ENCODE measurements around the gene MPP3. TPM values are rescaled to one million over a fixed set of nuclear protein-coding genes. Genes with fewer than 3 reads are reported as not detected.

Gene MPP3
- polyA plus RNA-seq, 3 donors from 2014 or later: not detected

- Mint-ChIP-seq H3K4me1 (peaks cover 10 to 12% of the 10 kb centered on the region in 2 donors), H3K36me3 (no peaks in the 10 kb centered on the region), H3K9me3 (no peaks in the 10 kb centered on the region), H3K4me3 (no peak overlapping the region), H3K27ac (peak overlapping the region in 1 of 6 donors; percentile 80), H3K27me3 (ENCODE audit: low read depth in 3 of 3) (peaks cover 14 to 27% (median 17%) of the 10 kb centered on the region in 3 donors)
- DNase-seq: peak; percentile 82 to 85 (median 85)
Observed at GRCh38 chr17:43760254-43760852, 72.6 kb downstream of the MPP3 start.

GRCh38 chr17:43759836-43760235, 73.1 kb downstream of the MPP3 start:
- H3K9me3 Mint-ChIP-seq: no peaks in the 10 kb centered on the region
- peaks cover 11 to 12% of the 10 kb centered on the region in 2 donors for H3K4me1 Mint-ChIP-seq
- no peak overlapping the region for H3K4me3 Mint-ChIP-seq
- peaks cover 14 to 23% (median 17%) of the 10 kb centered on the region in 3 donors for H3K27me3 Mint-ChIP-seq (ENCODE audit: low read depth in 3 of 3)
- no peaks in the 10 kb centered on the region for H3K36me3 Mint-ChIP-seq
- no peak overlapping the region for H3K27ac Mint-ChIP-seq
- no peak for DNase-seq

- Mint-ChIP-seq H3K4me1 (peaks cover 23 to 24% of the 10 kb centered on the region in 2 donors), H3K4me3 (no peak within 1 kb of the TSS), H3K27ac (peak within 1 kb of the TSS in 1 of 6 donors; percentile 59), H3K27me3 (ENCODE audit: low read depth in 3 of 3) (peaks cover 17 to 29% (median 18%) of the 10 kb centered on the region in 3 donors), H3K9me3 (no peaks in the 10 kb centered on the region), H3K36me3 (no peaks in the 10 kb centered on the region)
- no peak for DNase-seq
Observed at GRCh38 chr17:43758497-43759174, 74.3 kb downstream of the MPP3 start, which contains the start of gene SOST. Gene SOST (minus strand): TSS chr17:43758791. CDS start chr17:43758741, 50 bp downstream.

GRCh38 chr17:43758086-43758485, 74.9 kb downstream of the MPP3 start:
- DNase-seq: no peak
- H3K4me1 Mint-ChIP-seq: peaks cover 28 to 29% of the 10 kb centered on the region in 2 donors
- H3K27ac Mint-ChIP-seq: no peak overlapping the region
- H3K4me3 Mint-ChIP-seq: no peak overlapping the region
- H3K27me3 Mint-ChIP-seq (ENCODE audit: low read depth in 3 of 3): peaks cover 21 to 34% (median 21%) of the 10 kb centered on the region in 3 donors
- H3K9me3 Mint-ChIP-seq: no peaks in the 10 kb centered on the region
- H3K36me3 Mint-ChIP-seq: peaks cover 0 to 3% (median 0%) of the 10 kb centered on the region in 3 donors

- peak overlapping the region in 1 of 5 donors; percentile 35 for H3K4me3 Mint-ChIP-seq
- peaks cover 35 to 36% of the 10 kb centered on the region in 2 donors for H3K4me1 Mint-ChIP-seq
- peaks cover 0 to 4% (median 0%) of the 10 kb centered on the region in 3 donors for H3K36me3 Mint-ChIP-seq
- no peaks in the 10 kb centered on the region for H3K9me3 Mint-ChIP-seq
- DNase-seq: no peak
- H3K27me3 Mint-ChIP-seq (ENCODE audit: low read depth in 3 of 3): peaks cover 21 to 36% (median 25%) of the 10 kb centered on the region in 3 donors
- H3K27ac Mint-ChIP-seq: no peak overlapping the region
Observed at GRCh38 chr17:43757171-43757660, 75.7 kb downstream of the MPP3 start.

GRCh38 chr17:43756201-43756600, 76.7 kb downstream of the MPP3 start:
- H3K4me3 Mint-ChIP-seq: peak overlapping the region in 4 of 5 donors; percentile 25 to 77 (median 47)
- H3K4me1 Mint-ChIP-seq: peaks cover 35 to 36% of the 10 kb centered on the region in 2 donors
- DNase-seq: no peak
- H3K9me3 Mint-ChIP-seq: no peaks in the 10 kb centered on the region
- peaks cover 0 to 4% (median 0%) of the 10 kb centered on the region in 3 donors for H3K36me3 Mint-ChIP-seq
- H3K27me3 Mint-ChIP-seq (ENCODE audit: low read depth in 3 of 3): peaks cover 22 to 38% (median 26%) of the 10 kb centered on the region in 3 donors
- H3K27ac Mint-ChIP-seq: peak overlapping the region in 2 of 6 donors; percentile 40 to 49

- DNase-seq: peak; percentile 50 to 59 (median 56)
- Mint-ChIP-seq H3K27me3 (ENCODE audit: low read depth in 3 of 3) (peaks cover 23 to 42% (median 26%) of the 10 kb centered on the region in 3 donors), H3K27ac (peak overlapping the region in 1 of 6 donors; percentile 49), H3K9me3 (no peaks in the 10 kb centered on the region), H3K36me3 (peaks cover 0 to 4% (median 0%) of the 10 kb centered on the region in 3 donors), H3K4me1 (peaks cover 35 to 36% of the 10 kb centered on the region in 2 donors), H3K4me3 (peak overlapping the region; percentile 36 to 77 (median 58))
Observed at GRCh38 chr17:43755389-43755875, 77.5 kb downstream of the MPP3 start.

GRCh38 chr17:43754947-43755346, 78.0 kb downstream of the MPP3 start:
- H3K27me3 Mint-ChIP-seq (ENCODE audit: low read depth in 3 of 3): peaks cover 24 to 39% (median 25%) of the 10 kb centered on the region in 3 donors
- peaks cover 35 to 36% of the 10 kb centered on the region in 2 donors for H3K4me1 Mint-ChIP-seq
- H3K36me3 Mint-ChIP-seq: peaks cover 0 to 4% (median 0%) of the 10 kb centered on the region in 3 donors
- no peaks in the 10 kb centered on the region for H3K9me3 Mint-ChIP-seq
- peak overlapping the region in 2 of 5 donors; percentile 51 to 67 for H3K4me3 Mint-ChIP-seq
- no peak for DNase-seq
- H3K27ac Mint-ChIP-seq: peak overlapping the region in 2 of 6 donors; percentile 69 to 77

GRCh38 chr17:43753493-43754129, 79.3 kb downstream of the MPP3 start:
- DNase-seq: peak; percentile 79 to 82 (median 82)
- Mint-ChIP-seq H3K9me3 (no peaks in the 10 kb centered on the region), H3K27ac (peak overlapping the region; percentile 18 to 77 (median 68)), H3K4me3 (peak overlapping the region; percentile 31 to 69 (median 62)), H3K4me1 (peaks cover 36 to 37% of the 10 kb centered on the region in 2 donors), H3K27me3 (ENCODE audit: low read depth in 3 of 3) (peaks cover 26 to 37% (median 28%) of the 10 kb centered on the region in 3 donors), H3K36me3 (peaks cover 0 to 4% (median 0%) of the 10 kb centered on the region in 3 donors)

Other genes starting within 250 kb of the MPP3 start
- gene MEOX1, start 171.2 kb downstream of the MPP3 start, polyA plus RNA-seq: not detected
- under 1 TPM in 1 of 3 donors, not detected in 2; 0.10 TPM for gene SOST, start 74.4 kb downstream of the MPP3 start, polyA plus RNA-seq
- gene DUSP3, start 54.2 kb downstream of the MPP3 start, polyA plus RNA-seq: 10 to 100 TPM in 2 of 3 donors, 1 to 10 TPM in 1; 9.1 to 13.6 (median 12.3) TPM
- not detected for gene CFAP97D1, start 52.7 kb downstream of the MPP3 start, polyA plus RNA-seq
- gene CD300LG, start 14.0 kb upstream of the MPP3 start, polyA plus RNA-seq: not detected
- under 1 TPM in 1 of 3 donors, not detected in 2; 0.55 TPM for gene MPP2, start 74.4 kb upstream of the MPP3 start, polyA plus RNA-seq
- gene PPY, start 109.3 kb upstream of the MPP3 start, polyA plus RNA-seq: not detected
- not detected for gene PYY, start 120.8 kb upstream of the MPP3 start, polyA plus RNA-seq
- gene NAGS, start 171.5 kb upstream of the MPP3 start, polyA plus RNA-seq: 1 to 10 TPM in 2 of 3 donors, under 1 TPM in 1; 0.75 to 1.9 (median 1.2) TPM
- gene TMEM101, start 181.8 kb upstream of the MPP3 start, polyA plus RNA-seq: 10 to 100 TPM; 31.6 to 40.3 (median 38.3) TPM
- gene LSM12, start 233.5 kb upstream of the MPP3 start, polyA plus RNA-seq: 10 to 100 TPM; 56.5 to 82.6 (median 77.9) TPM
- gene G6PC3, start 237.6 kb upstream of the MPP3 start, polyA plus RNA-seq: 10 to 100 TPM; 30.9 to 41.6 (median 31.5) TPM

All from immature natural killer cell (primary cell).